Keratinocyte (primary cell): ENCODE data around the gene FTO.
"Not testable (repeated sequence)": the region's sequence is repeated elsewhere in the genome, so short reads cannot be mapped to it uniquely, and the experiment has no call there.

Experiments used
- CTCF ChIP-seq, 3 experiments: IDR thresholded peaks in 1 of 3; conservative IDR thresholded peaks in 1 of 3; optimal IDR thresholded peaks in 1 of 3; 2 replicates in 2 of 3; 3 replicates in 1 of 3; pipeline versions ENCODE3 to v1.5.1; 2011; ENCODE audit warnings: low read length in 3 of 3, mild to moderate bottlenecking in 3 of 3, moderate library complexity in 2 of 3, control low read depth in 1 of 3, inconsistent platforms in 1 of 3; ENCODE audit not compliant: insufficient read depth in 2 of 3; ENCODE audit errors: extremely low read depth in 1 of 3
- EZH2 ChIP-seq: IDR thresholded peaks from one replicate; pipeline ENCODE4 v1.6.1; 2012; ENCODE audit warnings: inconsistent platforms, mild to moderate bottlenecking, low read length, moderate library complexity

DNA sequence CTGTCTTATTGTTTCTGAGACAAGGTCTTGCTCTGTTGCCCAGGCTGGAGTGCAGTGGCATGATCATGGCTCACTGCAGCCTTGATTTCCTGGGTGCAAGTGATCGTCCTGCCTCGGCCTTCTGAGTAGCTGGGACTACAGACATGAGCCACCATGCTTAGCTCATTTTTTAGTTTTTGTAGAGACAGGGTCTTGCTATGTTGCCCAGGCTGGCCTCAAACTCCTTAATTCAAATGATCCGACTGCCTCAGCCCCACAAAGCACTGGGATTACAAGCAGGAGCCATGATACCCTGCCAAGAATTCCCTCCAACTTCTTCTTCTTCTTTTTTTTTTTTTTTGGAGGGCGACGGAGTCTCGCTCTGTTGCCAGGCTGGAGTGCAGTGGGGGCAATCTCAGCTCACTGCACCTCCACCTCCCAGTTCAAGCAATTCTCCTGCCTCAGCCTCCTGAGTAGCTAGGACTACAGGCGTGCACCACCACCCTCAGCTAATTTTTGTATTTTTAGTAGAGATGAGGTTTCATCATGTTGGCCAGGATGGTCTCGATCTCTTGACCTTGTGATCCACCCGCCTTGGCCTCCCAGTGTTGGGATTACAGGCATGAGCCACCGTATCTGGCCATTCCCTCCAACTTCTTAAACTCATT is 477.9 kb downstream of the FTO start:
- not testable (repeated sequence) for TF ChIP-seq EZH2; CTCF (optimal IDR thresholded peaks at IDR 0.05 in 1 of 3, IDR thresholded peaks at IDR 0.05 in 1 of 3, conservative IDR thresholded peaks at IDR 0.05 in 1 of 3; ENCODE audit: extremely low read depth in 1 of 3, insufficient read depth in 2 of 3, low read length in 3 of 3)
